DND-41 (cell line): ENCODE measurements around the gene TTLL8.

Experiments used
- ATAC-seq: fragments of 200-7000 bp; cut with Tn5 transposase; 3 replicates; pipeline ENCODE4 v1.9.1; 2021; ENCODE audit warnings: low read depth; ENCODE audit not compliant: insufficient read depth
- DNase-seq: peaks from one replicate; pipeline ENCODE4 v3.0.0-alpha.2; 2020
- H2AFZ ChIP-seq: 2 replicates; pipeline ENCODE4 v1.6.0; 2012; ENCODE audit warnings: low read depth, low read length
- H3K27ac ChIP-seq: 2 replicates; pipeline ENCODE4 v1.5.1; 2012; ENCODE audit warnings: low read length, inconsistent platforms
- H3K27me3 ChIP-seq: fragments of 200-600 bp; sonication (generic); 2 replicates; pipeline ENCODE4 v1.6.0; 2012; ENCODE audit warnings: low read length, mild to moderate bottlenecking, inconsistent platforms; ENCODE audit not compliant: insufficient read depth, poor library complexity
- H3K36me3 ChIP-seq: 2 replicates; pipeline ENCODE4 v1.5.1; 2012; ENCODE audit warnings: low read length, inconsistent platforms; ENCODE audit not compliant: insufficient read depth
- H3K4me1 ChIP-seq: 2 replicates; pipeline ENCODE4 v1.5.1; 2012; ENCODE audit warnings: mild to moderate bottlenecking, low read length; ENCODE audit not compliant: insufficient read depth
- H3K4me2 ChIP-seq: 2 replicates; pipeline ENCODE4 v1.6.0; 2012; ENCODE audit warnings: mild to moderate bottlenecking, moderate library complexity, low read length, inconsistent platforms; ENCODE audit not compliant: insufficient read depth
- H3K4me3 ChIP-seq, 2 experiments: fragments of 200-600 bp in 1 of 2; shearing (Covaris generic) in 1 of 2; 2 replicates each; pipeline ENCODE4 v1.5.1; 2012 to 2016; ENCODE audit warnings: inconsistent platforms in 2 of 2, low read length in 2 of 2, mild to moderate bottlenecking in 2 of 2, low read depth in 1 of 2, moderate library complexity in 1 of 2
- H3K79me2 ChIP-seq: 2 replicates; pipeline ENCODE4 v1.6.0; 2012; ENCODE audit warnings: low read length, inconsistent platforms; ENCODE audit not compliant: insufficient read depth
- H3K9ac ChIP-seq: 2 replicates; pipeline ENCODE4 v1.6.0; 2012; ENCODE audit warnings: low read depth, mild to moderate bottlenecking, inconsistent platforms, low read length, moderate library complexity
- H3K9me3 ChIP-seq: 2 replicates; pipeline ENCODE4 v1.5.1; 2012; ENCODE audit warnings: low read length, moderate library complexity, mild to moderate bottlenecking, inconsistent platforms; ENCODE audit not compliant: insufficient read depth, severe bottlenecking
- H4K20me1 ChIP-seq: 2 replicates; pipeline ENCODE4 v1.6.0; 2012; ENCODE audit warnings: low read length; ENCODE audit not compliant: insufficient read depth
- CTCF ChIP-seq: IDR thresholded peaks from 2 replicates; pipeline ENCODE4 v1.5.1; 2012; ENCODE audit warnings: borderline replicate concordance, low read length, moderate library complexity, mild to moderate bottlenecking; ENCODE audit not compliant: poor library complexity, severe bottlenecking; ENCODE audit errors: extremely low read depth
- EZH2 ChIP-seq: IDR thresholded peaks from 3 replicates; pipeline ENCODE4 v1.6.1; 2012; ENCODE audit warnings: borderline replicate concordance, low read depth, mild to moderate bottlenecking, moderate library complexity, low read length, inconsistent platforms; ENCODE audit not compliant: severe bottlenecking

TTLL8 gene

GRCh38 chr22:49997251-49997599 lies 60.9 kb downstream of the TTLL8 start:
- ATAC-seq (no peak), DNase-seq (no peak)
- Histone ChIP-seq H3K4me2 (no peak overlapping the region), H3K36me3 (no peaks in the 10 kb centered on the region), H2AFZ (no peak overlapping the region), H3K79me2 (no peaks in the 10 kb centered on the region), H3K27me3 (no peaks in the 10 kb centered on the region), H3K4me1 (no peaks in the 10 kb centered on the region), H4K20me1 (peaks cover 7% of the 10 kb centered on the region; the same call in 1 of the 2 replicates), H3K27ac (no peak overlapping the region), H3K4me3 (no peak overlapping the region), H3K9ac (no peak overlapping the region), H3K9me3 (no peaks in the 10 kb centered on the region)
- no peak for TF ChIP-seq CTCF
- no peak for TF ChIP-seq EZH2

- Histone ChIP-seq H3K4me3 (no peak overlapping the region), H2AFZ (no peak overlapping the region), H3K9ac (no peak overlapping the region), H3K27me3 (no peaks in the 10 kb centered on the region), H3K4me1 (no peaks in the 10 kb centered on the region), H3K79me2 (no peaks in the 10 kb centered on the region), H3K9me3 (no peaks in the 10 kb centered on the region), H4K20me1 (peaks cover 7% of the 10 kb centered on the region; the same call in 1 of the 2 replicates), H3K27ac (no peak overlapping the region), H3K36me3 (no peaks in the 10 kb centered on the region), H3K4me2 (no peak overlapping the region)
- DNase-seq (no peak), ATAC-seq (no peak)
- TF ChIP-seq EZH2, result no peak
- TF ChIP-seq CTCF, result no peak
These were observed 61.4 kb downstream of the TTLL8 start for GRCh38 chr22:49996518-49997250.

GRCh38 chr22:49996119-49996517 lies 62.0 kb downstream of the TTLL8 start:
- DNase-seq (no peak), ATAC-seq (no peak)
- no peak overlapping the region for H2AFZ ChIP-seq
- no peak overlapping the region for H3K4me2 ChIP-seq
- H3K9me3 ChIP-seq, result no peaks in the 10 kb centered on the region
- peaks cover 7% of the 10 kb centered on the region; the same call in 1 of the 2 replicates for H4K20me1 ChIP-seq
- no peak overlapping the region for H3K27ac ChIP-seq
- no peak overlapping the region for H3K4me3 ChIP-seq
- H3K4me1 ChIP-seq, result no peaks in the 10 kb centered on the region
- H3K27me3 ChIP-seq, result no peaks in the 10 kb centered on the region
- no peaks in the 10 kb centered on the region for H3K79me2 ChIP-seq
- no peak overlapping the region for H3K9ac ChIP-seq
- TF ChIP-seq CTCF (no peak), EZH2 (no peak)
- no peaks in the 10 kb centered on the region for H3K36me3 ChIP-seq
